ENCODE measurements around the gene ORC1.

DNA sequence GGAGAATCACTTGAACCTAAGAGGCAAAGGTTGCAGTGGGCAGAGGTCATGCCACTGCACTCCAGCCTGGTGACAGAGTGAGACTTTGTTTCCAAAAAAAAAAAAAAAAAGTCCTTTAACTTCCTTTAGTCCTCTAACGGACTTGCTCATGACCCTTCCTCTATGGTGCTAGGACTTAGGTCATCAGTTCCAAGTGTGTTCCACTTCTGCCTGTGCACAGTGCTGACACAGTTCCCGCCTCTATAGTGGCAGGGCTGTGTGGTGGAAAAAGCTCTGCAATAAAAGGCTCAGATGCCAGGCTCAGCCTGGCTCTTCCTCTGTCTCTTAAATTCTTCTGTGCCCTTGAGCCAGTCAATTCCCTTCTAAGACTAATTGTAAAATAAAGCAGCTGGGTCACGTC, 60.2 kb downstream of the ORC1 start:
- TF ChIP-seq, protein P1, sequence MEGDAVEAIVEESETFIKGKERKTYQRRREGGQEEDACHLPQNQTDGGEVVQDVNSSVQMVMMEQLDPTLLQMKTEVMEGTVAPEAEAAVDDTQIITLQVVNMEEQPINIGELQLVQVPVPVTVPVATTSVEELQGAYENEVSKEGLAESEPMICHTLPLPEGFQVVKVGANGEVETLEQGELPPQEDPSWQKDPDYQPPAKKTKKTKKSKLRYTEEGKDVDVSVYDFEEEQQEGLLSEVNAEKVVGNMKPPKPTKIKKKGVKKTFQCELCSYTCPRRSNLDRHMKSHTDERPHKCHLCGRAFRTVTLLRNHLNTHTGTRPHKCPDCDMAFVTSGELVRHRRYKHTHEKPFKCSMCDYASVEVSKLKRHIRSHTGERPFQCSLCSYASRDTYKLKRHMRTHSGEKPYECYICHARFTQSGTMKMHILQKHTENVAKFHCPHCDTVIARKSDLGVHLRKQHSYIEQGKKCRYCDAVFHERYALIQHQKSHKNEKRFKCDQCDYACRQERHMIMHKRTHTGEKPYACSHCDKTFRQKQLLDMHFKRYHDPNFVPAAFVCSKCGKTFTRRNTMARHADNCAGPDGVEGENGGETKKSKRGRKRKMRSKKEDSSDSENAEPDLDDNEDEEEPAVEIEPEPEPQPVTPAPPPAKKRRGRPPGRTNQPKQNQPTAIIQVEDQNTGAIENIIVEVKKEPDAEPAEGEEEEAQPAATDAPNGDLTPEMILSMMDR (conservative IDR thresholded peaks at IDR 0.05): no peak
- TF ChIP-seq ZFX (IDR thresholded peaks at IDR 0.05): no peak
